ENCODE data around the gene BTBD7. TPM values are rescaled to one million over a fixed set of nuclear protein-coding genes. Genes with fewer than 3 reads are reported as not detected.

The BTBD7 gene
- total and polyA plus RNA-seq, 9 of the 15 experiments (the other 6 are each of a cell fraction or from before 2014, with no cell fraction given) = 2.5 to 12.9 (median 6.2) TPM

DNA sequence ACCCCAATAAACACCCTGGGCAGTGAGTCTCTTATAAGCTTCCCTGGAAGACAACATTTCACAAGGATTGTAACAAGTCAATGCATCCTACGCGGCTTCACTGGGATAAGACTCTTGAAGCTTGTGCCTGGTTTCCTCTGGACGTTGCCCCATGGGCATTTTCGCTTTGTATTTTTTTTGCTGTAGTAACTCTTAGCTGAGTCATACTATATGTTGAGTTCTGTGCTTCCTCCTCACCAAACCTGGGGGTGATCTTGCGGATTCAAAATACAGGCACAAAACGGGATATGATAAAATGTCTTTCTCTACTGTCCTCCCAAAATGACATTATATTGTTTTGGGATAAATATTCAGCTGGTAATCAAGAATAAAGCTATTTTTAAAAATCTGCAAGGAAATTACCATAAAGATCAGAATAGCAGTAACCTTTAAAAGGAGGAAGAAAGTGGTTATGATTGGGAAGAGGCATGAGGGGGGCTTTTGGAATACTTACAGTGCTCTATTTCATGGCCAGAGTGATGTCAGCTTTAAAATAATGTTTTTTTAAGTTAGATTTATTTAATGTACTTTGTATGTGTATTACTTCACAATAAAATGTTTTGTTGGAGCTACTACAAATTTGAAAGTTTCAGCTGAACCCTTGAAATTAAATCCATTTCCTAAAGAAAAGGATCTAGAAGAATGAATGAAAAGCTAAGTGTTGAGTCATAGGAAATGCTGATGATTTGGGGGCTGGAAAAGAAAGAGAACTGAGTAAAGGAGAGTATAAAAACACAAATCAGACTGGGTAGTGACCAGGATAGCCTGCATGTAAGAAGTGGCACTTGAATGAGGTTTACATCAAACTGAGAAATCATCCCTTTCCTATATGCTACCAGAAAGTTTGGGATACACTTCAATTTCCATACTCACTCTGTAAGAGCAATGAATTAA, 14.7 kb downstream of the BTBD7 start (continued):
- TF ChIP-seq, protein P1, sequence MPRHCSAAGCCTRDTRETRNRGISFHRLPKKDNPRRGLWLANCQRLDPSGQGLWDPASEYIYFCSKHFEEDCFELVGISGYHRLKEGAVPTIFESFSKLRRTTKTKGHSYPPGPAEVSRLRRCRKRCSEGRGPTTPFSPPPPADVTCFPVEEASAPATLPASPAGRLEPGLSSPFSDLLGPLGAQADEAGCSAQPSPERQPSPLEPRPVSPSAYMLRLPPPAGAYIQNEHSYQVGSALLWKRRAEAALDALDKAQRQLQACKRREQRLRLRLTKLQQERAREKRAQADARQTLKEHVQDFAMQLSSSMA (CRISPR knock-in tag; IDR thresholded peaks at IDR 0.05) = no peak
- no peak for TF ChIP-seq NFXL1 (CRISPR knock-in tag; IDR thresholded peaks at IDR 0.05)
- TF ChIP-seq ZFP30 (CRISPR knock-in tag; IDR thresholded peaks at IDR 0.05; ENCODE audit: borderline replicate concordance) = no peak
- TF ChIP-seq, protein P2, sequence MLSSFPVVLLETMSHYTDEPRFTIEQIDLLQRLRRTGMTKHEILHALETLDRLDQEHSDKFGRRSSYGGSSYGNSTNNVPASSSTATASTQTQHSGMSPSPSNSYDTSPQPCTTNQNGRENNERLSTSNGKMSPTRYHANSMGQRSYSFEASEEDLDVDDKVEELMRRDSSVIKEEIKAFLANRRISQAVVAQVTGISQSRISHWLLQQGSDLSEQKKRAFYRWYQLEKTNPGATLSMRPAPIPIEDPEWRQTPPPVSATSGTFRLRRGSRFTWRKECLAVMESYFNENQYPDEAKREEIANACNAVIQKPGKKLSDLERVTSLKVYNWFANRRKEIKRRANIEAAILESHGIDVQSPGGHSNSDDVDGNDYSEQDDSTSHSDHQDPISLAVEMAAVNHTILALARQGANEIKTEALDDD (IDR thresholded peaks at IDR 0.05) = no peak
- TF ChIP-seq ZFP36 (IDR thresholded peaks at IDR 0.05; ENCODE audit: low read depth, low read length, partially characterized antibody) = peak; percentile 28
- TF ChIP-seq FOXP1 (CRISPR knock-in tag; IDR thresholded peaks at IDR 0.05) = no peak
- TF ChIP-seq ZKSCAN1 (IDR thresholded peaks at IDR 0.05; ENCODE audit: low read depth, low read length) = no peak
- TF ChIP-seq MYC (IDR thresholded peaks at IDR 0.05; ENCODE audit: low read depth, low read length) = no peak
- no peak for TF ChIP-seq MYC (CRISPR knock-in tag; IDR thresholded peaks at IDR 0.05; ENCODE audit: borderline replicate concordance, low read depth)
- peak; percentile 70 for TF ChIP-seq ZNF316 (IDR thresholded peaks at IDR 0.05)
- TF ChIP-seq ZNF347 (CRISPR knock-in tag; IDR thresholded peaks at IDR 0.05; ENCODE audit: low read depth) = no peak
- TF ChIP-seq, protein P3, sequence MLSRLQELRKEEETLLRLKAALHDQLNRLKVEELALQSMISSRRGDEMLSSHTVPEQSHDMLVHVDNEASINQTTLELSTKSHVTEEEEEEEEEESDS (CRISPR knock-in tag; IDR thresholded peaks at IDR 0.05) = no peak
- TF ChIP-seq FOSL1 (tag; conservative IDR thresholded peaks at IDR 0.05) = 0 out of 2 replicates have a peak, but pooled peaks have one; percentile 26
- no peak for TF ChIP-seq TRIM28 (IDR thresholded peaks at IDR 0.05)
- TF ChIP-seq MAFF (IDR thresholded peaks at IDR 0.05; ENCODE audit: low read length) = peak; percentile 34; the same call in 1 of the 2 replicates
- TF ChIP-seq, protein P4, sequence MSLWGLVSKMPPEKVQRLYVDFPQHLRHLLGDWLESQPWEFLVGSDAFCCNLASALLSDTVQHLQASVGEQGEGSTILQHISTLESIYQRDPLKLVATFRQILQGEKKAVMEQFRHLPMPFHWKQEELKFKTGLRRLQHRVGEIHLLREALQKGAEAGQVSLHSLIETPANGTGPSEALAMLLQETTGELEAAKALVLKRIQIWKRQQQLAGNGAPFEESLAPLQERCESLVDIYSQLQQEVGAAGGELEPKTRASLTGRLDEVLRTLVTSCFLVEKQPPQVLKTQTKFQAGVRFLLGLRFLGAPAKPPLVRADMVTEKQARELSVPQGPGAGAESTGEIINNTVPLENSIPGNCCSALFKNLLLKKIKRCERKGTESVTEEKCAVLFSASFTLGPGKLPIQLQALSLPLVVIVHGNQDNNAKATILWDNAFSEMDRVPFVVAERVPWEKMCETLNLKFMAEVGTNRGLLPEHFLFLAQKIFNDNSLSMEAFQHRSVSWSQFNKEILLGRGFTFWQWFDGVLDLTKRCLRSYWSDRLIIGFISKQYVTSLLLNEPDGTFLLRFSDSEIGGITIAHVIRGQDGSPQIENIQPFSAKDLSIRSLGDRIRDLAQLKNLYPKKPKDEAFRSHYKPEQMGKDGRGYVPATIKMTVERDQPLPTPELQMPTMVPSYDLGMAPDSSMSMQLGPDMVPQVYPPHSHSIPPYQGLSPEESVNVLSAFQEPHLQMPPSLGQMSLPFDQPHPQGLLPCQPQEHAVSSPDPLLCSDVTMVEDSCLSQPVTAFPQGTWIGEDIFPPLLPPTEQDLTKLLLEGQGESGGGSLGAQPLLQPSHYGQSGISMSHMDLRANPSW (CRISPR knock-in tag; IDR thresholded peaks at IDR 0.05) = no peak
- TF ChIP-seq, protein P5, sequence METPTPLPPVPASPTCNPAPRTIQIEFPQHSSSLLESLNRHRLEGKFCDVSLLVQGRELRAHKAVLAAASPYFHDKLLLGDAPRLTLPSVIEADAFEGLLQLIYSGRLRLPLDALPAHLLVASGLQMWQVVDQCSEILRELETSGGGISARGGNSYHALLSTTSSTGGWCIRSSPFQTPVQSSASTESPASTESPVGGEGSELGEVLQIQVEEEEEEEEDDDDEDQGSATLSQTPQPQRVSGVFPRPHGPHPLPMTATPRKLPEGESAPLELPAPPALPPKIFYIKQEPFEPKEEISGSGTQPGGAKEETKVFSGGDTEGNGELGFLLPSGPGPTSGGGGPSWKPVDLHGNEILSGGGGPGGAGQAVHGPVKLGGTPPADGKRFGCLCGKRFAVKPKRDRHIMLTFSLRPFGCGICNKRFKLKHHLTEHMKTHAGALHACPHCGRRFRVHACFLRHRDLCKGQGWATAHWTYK (CRISPR knock-in tag; IDR thresholded peaks at IDR 0.05) = no peak
- TF ChIP-seq KDM1A (IDR thresholded peaks at IDR 0.05) = no peak
- no peak for TF ChIP-seq RBM39 (optimal IDR thresholded peaks at IDR 0.05; ENCODE audit: low read depth, low read length)
- TF ChIP-seq FOXJ3 (CRISPR knock-in tag; IDR thresholded peaks at IDR 0.05) = no peak
- TF ChIP-seq SOX6 (IDR thresholded peaks at IDR 0.05) = no peak
- TF ChIP-seq, protein P6, sequence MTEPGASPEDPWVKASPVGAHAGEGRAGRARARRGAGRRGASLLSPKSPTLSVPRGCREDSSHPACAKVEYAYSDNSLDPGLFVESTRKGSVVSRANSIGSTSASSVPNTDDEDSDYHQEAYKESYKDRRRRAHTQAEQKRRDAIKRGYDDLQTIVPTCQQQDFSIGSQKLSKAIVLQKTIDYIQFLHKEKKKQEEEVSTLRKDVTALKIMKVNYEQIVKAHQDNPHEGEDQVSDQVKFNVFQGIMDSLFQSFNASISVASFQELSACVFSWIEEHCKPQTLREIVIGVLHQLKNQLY (CRISPR knock-in tag; conservative IDR thresholded peaks at IDR 0.05) = no peak

Data from K562 (cell line).